Esophagus squamous epithelium (tissue), 5 donors: Measurements from ENCODE around the gene NDUFB7. TPM values are rescaled to one million over a fixed set of nuclear protein-coding genes. Genes with fewer than 3 reads are reported as not detected.

Source experiments
- DNase-seq: peaks from one replicate; lab custom pipeline; 2025; lab: John Stamatoyannopoulos, UW
- H3K27ac ChIP-seq, 4 donors: fragments of 200-600 bp; sonication (generic); one replicate each; pipeline ENCODE4 v1.5.1; 2016 to 2019; ENCODE audit warnings: mild to moderate bottlenecking in 1 of 4
- H3K27me3 ChIP-seq, 4 donors: fragments of 200-600 bp; sonication (generic); 1 replicate in 3 of 4; 2 replicates in 1 of 4; pipeline versions ENCODE4 v1.5.1 to v1.6.0; 2017 to 2021; ENCODE audit warnings: antibody characterized with exemption in 1 of 4
- H3K36me3 ChIP-seq, 3 donors: fragments of 200-600 bp; sonication (generic); one replicate each; pipeline ENCODE4 v1.5.1; 2016 to 2019
- H3K4me1 ChIP-seq, 3 donors: fragments of 200-600 bp; sonication (generic); one replicate each; pipeline ENCODE4 v1.5.1; 2017 to 2019
- H3K4me3 ChIP-seq, 4 donors: fragments of 200-600 bp; sonication (generic); 1 replicate in 3 of 4; 2 replicates in 1 of 4; pipeline ENCODE4 v1.5.1; 2016 to 2019; ENCODE audit warnings: mild to moderate bottlenecking in 2 of 4, moderate library complexity in 1 of 4
- H3K9me3 ChIP-seq, 3 donors: fragments of 200-600 bp; sonication (generic); one replicate each; pipeline ENCODE4 v1.5.1; 2016 to 2019
- POLR2A ChIP-seq, 4 donors: fragments of 450-650 bp; IDR thresholded peaks; one replicate each; pipeline ENCODE4 v1.6.1; 2017; ENCODE audit warnings: antibody characterized with exemption in 4 of 4, mild to moderate bottlenecking in 4 of 4, moderate library complexity in 3 of 4
- WGBS, 2 donors: methylation state at CpG; one replicate each; pipeline ENCODE4 v1.1.5; 2018; 5-methylcytosine and 5-hydroxymethylcytosine counted together
- intact Hi-C: fragments of 100-400 bp; cut with DNase I; formaldehyde crosslinking; loops from one replicate; pipeline ENCODE4 v1.15.0; 2022
- total RNA-seq, 4 donors: library from RNA; depleted of rRNA; stranded (reverse); fragments of >200 nt; gene quantifications; one replicate each; pipeline ENCODE4 v1.1.0, GENCODE V29; 2016
- TF ChIP-seq, protein P1 (sequence below), 6 experiments: fragments of 450-650 bp in 4 of 6; fragments of 200-600 bp in 2 of 6; sonication (generic) in 2 of 6; IDR thresholded peaks; one replicate each; pipeline ENCODE4 v1.5.1; 2016 to 2019; ENCODE audit warnings: antibody characterized with exemption in 6 of 6, mild to moderate bottlenecking in 4 of 6, moderate library complexity in 4 of 6
- donor health status: DM: yes; HTN: yes; CAD: no.

Gene NDUFB7
- total RNA-seq, 4 donors from 2014 or later: 262 to 379 (median 295) TPM

DNA sequence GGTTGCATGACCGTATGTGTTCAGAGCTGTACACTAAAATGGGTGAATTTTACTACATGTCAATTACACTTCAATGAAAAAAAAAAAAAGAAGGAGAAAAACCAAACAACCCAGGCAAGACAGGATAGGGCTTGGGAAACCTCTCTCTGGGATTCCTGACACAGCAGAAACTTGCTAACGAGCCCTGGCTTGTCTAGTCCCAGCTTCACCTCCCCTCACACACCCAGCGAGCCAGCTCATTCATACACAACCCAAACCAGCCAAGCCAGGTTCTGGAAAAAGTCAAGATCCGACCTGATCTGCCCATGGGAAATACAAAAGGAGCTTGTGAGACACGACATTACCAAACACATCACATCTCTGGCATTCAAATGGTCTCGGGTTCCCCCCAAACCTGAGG is 46.1 kb downstream of the NDUFB7 start:
- TF ChIP-seq POLR2A (IDR thresholded peaks at IDR 0.05): peak in 1 of 4 donors; percentile 21
- TF ChIP-seq, protein P1, sequence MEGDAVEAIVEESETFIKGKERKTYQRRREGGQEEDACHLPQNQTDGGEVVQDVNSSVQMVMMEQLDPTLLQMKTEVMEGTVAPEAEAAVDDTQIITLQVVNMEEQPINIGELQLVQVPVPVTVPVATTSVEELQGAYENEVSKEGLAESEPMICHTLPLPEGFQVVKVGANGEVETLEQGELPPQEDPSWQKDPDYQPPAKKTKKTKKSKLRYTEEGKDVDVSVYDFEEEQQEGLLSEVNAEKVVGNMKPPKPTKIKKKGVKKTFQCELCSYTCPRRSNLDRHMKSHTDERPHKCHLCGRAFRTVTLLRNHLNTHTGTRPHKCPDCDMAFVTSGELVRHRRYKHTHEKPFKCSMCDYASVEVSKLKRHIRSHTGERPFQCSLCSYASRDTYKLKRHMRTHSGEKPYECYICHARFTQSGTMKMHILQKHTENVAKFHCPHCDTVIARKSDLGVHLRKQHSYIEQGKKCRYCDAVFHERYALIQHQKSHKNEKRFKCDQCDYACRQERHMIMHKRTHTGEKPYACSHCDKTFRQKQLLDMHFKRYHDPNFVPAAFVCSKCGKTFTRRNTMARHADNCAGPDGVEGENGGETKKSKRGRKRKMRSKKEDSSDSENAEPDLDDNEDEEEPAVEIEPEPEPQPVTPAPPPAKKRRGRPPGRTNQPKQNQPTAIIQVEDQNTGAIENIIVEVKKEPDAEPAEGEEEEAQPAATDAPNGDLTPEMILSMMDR (IDR thresholded peaks at IDR 0.05): no peak
- DNase-seq: no peak
- Histone ChIP-seq H3K36me3 (no peaks in the 10 kb centered on the region), H3K9me3 (no peaks in the 10 kb centered on the region), H3K4me1 (peaks cover 26 to 91% (median 27%) of the 10 kb centered on the region in 3 donors), H3K27me3 (no peaks in the 10 kb centered on the region), H3K27ac (peak overlapping the region; percentile 93 to 99 (median 98)), H3K4me3 (peak overlapping the region in 1 of 4 donors; percentile 1)
- 28 to 33% methylated on average over 5 to 6 of the region's 6 CpGs for WGBS, 2 donors
- intact Hi-C loops: no loop called here

DNA sequence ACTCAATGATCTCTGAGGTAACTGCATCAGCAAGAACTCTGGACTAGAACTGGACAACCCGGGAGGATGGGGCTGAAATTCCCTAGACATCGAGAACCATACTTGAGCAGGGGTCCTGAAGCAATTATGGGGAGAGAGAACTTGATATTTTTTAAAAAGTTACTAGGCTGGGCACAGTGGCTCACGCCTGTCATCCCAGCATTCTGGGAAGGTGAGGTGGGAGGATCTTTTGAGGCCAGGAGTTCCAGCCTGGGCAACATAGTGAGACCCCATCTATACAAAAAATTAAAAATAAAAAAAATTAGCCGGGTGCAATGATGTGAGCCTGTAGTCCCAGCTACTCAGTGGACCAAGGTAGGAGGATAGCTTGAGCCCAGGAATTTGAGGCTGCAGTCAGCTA is 51.3 kb downstream of the NDUFB7 start:
- 90 to 92% methylated on average over 4 of the region's 4 CpGs for WGBS, 2 donors
- Histone ChIP-seq H3K9me3 (no peaks in the 10 kb centered on the region), H3K27me3 (no peaks in the 10 kb centered on the region), H3K36me3 (peaks cover 6 to 13% (median 8%) of the 10 kb centered on the region in 3 donors), H3K4me1 (peaks cover 26 to 87% (median 42%) of the 10 kb centered on the region in 3 donors), H3K4me3 (no peak overlapping the region), H3K27ac (peak overlapping the region; percentile 93 to 99 (median 98))
- TF ChIP-seq, protein P1 (IDR thresholded peaks at IDR 0.05): no peak
- TF ChIP-seq POLR2A (IDR thresholded peaks at IDR 0.05): no peak
- DNase-seq: no peak
- intact Hi-C loops: no loop called here

DNA sequence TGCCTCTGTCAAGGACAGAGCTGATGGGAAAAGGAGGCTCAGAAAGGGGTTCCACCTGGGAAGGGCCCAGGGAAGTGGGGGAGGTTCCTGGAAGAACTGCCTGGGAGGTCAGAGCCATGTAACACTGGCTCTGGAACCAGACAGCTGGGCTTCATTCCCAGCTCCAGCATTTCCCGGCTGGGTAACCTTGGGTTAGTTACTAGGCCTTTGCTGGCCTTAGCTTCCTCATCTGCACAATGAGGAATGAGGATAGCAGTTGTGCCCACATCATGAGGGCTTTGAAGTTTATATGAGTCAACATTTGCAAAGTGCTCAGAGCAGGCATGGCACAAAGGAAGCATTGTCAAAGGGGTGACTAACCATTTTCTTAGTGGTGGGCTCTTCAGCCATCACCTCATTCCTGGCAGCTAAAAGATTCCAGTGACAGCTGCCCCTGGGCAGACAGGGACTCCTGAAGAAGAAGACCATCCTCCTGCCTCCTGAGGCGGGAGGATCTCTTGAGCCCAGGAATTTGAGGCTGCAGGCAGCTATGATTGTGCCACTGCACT is 51.9 kb downstream of the NDUFB7 start:
- WGBS, 2 donors: 47 to 50% methylated on average over 2 of the region's 2 CpGs
- no peak for DNase-seq
- Histone ChIP-seq H3K4me3 (no peak overlapping the region), H3K36me3 (peaks cover 12 to 19% (median 14%) of the 10 kb centered on the region in 3 donors), H3K4me1 (peaks cover 26 to 87% (median 45%) of the 10 kb centered on the region in 3 donors), H3K9me3 (no peaks in the 10 kb centered on the region), H3K27ac (peak overlapping the region; percentile 93 to 99 (median 98)), H3K27me3 (no peaks in the 10 kb centered on the region)
- intact Hi-C loops: no loop called here
- TF ChIP-seq, protein P1 (IDR thresholded peaks at IDR 0.05): no peak
- no peak for TF ChIP-seq POLR2A (IDR thresholded peaks at IDR 0.05)

DNA sequence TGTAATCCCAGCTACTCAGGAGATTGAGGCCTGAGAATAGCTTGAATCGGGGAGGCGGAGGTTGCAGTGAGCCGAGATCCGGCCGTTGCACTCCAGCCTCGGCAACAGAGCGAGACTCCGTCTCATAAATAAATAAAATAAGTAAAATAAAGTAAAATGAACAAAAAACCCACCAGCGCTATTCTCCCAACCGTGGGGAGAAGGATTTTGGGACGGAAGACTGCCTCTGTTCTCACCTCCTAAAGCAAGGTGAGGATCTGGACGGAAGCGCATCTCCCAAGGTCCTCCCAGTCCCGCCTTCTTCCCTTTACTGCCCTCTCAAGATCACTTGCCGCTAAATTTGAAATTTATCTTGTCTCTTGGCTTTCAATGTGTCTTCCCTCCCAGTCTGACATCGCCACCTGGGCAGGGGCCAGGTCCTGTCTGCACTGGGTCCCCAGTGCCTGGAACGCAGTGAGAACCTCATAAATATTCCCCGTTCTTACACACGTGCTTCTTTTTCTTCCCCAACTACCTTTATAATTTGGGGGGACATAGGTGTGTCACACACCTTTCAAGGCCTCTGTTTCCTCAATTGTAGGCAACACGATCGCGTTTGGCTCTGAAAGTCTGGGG is 52.5 kb downstream of the NDUFB7 start:
- TF ChIP-seq, protein P1 (IDR thresholded peaks at IDR 0.05): no peak
- TF ChIP-seq POLR2A (IDR thresholded peaks at IDR 0.05): no peak
- H3K9me3 ChIP-seq: no peaks in the 10 kb centered on the region
- H3K27ac ChIP-seq: peak overlapping the region; percentile 93 to 99 (median 98)
- peaks cover 18 to 25% (median 18%) of the 10 kb centered on the region in 3 donors for H3K36me3 ChIP-seq
- intact Hi-C loops: no loop called here
- no peak for DNase-seq
- H3K4me3 ChIP-seq: no peak overlapping the region
- WGBS, 2 donors: 78 to 84% methylated on average over 20 to 21 of the region's 22 CpGs
- H3K4me1 ChIP-seq: peaks cover 26 to 87% (median 48%) of the 10 kb centered on the region in 3 donors
- no peaks in the 10 kb centered on the region for H3K27me3 ChIP-seq

DNA sequence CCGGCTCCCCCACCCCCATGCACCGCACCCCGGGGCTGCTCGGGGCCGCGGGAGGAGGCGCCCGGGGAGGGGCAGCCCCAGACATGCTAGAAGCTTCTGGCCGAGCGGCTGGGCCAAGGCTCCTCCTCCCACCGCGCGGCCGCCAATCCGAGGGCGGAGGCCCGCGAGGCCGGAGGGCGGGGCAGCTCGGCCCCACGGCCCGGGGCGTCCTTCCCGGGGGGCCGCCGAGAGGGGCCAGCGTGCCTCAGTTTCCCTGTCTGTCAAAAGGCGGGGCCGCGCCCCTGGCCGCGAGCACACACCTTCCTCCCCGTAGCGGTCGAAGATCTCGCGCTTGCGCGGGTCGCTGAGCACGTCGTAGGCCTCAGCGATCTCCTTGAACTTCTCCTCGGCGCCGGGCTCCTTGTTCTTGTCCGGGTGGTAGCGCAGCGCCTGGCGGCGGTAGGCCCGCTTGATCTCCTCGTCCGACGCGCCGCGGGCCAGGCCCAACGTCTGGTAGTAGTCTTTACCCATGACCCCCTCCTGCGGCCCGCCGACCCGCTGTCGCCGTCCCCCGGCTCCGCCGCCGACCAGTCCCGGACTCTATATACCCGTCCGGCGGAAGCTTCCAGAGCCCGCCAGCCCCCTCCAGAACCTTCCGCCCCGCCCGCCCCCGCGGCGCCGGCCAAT is 53.9 kb downstream of the NDUFB7 start, which contains the start of gene DNAJB1:
DNAJB1 (minus strand) TSS at position 558 of the 666 bp plus-strand sequence; CDS start at position 510, 48 bp downstream.
- H3K9me3 ChIP-seq: no peaks in the 10 kb centered on the region
- H3K4me1 ChIP-seq: peaks cover 24 to 87% (median 50%) of the 10 kb centered on the region in 3 donors
- H3K4me3 ChIP-seq: peak within 1 kb of the TSS; percentile 66 to 99 (median 96)
- TF ChIP-seq, protein P1 (IDR thresholded peaks at IDR 0.05): peak in 1 of 6 experiments; percentile 19
- peak in 3 of 4 donors; percentile 96 to 98 (median 98) for TF ChIP-seq POLR2A (IDR thresholded peaks at IDR 0.05)
- H3K27me3 ChIP-seq: no peaks in the 10 kb centered on the region
- 0% methylated on average over 15 to 21 of the region's 82 CpGs for WGBS, 2 donors
- H3K36me3 ChIP-seq: peaks cover 21 to 39% (median 24%) of the 10 kb centered on the region in 3 donors
- peak within 1 kb of the TSS; percentile 99 to 100 (median 100) for H3K27ac ChIP-seq
- intact Hi-C loops: no loop called here
- no peak for DNase-seq
